Colonic mucosa (tissue), 4 donors: ENCODE data around the gene ATP2C2. TPM values are rescaled to one million over a fixed set of nuclear protein-coding genes. Genes with fewer than 3 reads are reported as not detected.

Source experiments
- DNase-seq: peaks from one replicate; pipeline ENCODE4 v3.0.0-alpha.2; 2020
- H3K27ac ChIP-seq: fragments of 200-600 bp; one replicate; pipeline ENCODE4 v1.8.0; 2021
- H3K27me3 ChIP-seq: fragments of 200-600 bp; one replicate; pipeline ENCODE4 v1.8.0; 2021
- H3K36me3 ChIP-seq: fragments of 200-600 bp; one replicate; pipeline ENCODE4 v1.8.0; 2021
- H3K4me1 ChIP-seq: fragments of 200-600 bp; one replicate; pipeline ENCODE4 v1.8.0; 2021; ENCODE audit warnings: mild to moderate bottlenecking
- H3K4me3 ChIP-seq: fragments of 200-600 bp; one replicate; pipeline ENCODE4 v1.8.0; 2021
- H3K9ac ChIP-seq, 2 donors: one replicate each; pipeline ENCODE4 v1.7.0; 2013; ENCODE audit warnings: control low read depth in 2 of 2, low read depth in 2 of 2, low read length in 2 of 2
- H3K9me3 ChIP-seq: fragments of 200-600 bp; one replicate; pipeline ENCODE4 v1.8.0; 2021
- CTCF ChIP-seq: fragments of 200-600 bp; IDR thresholded peaks from one replicate; pipeline ENCODE4 v1.8.0; 2022; ENCODE audit warnings: antibody characterized with exemption, mild to moderate bottlenecking
- intact Hi-C: fragments of 100-400 bp; cut with DNase I; formaldehyde crosslinking; loops from one replicate; pipeline ENCODE4 v1.14.1; 2022
- total RNA-seq, 2 donors: library from RNA; stranded (reverse); fragmentation: NEBNext Ultra II Directional in 1 of 2; extraction: Animal tissue kit (Norgen Biotek cat#: 25700) in 1 of 2; gene quantifications; one replicate each; pipeline ENCODE4 v1.2.1, GENCODE V29; 2021
- donor health status: healthy.
- donor health status: DM: no; HTN: no; CAD: no.
- donor health status: DM: no; HTN: no; CAD: no.

Gene ATP2C2
- total RNA-seq, 2 donors from 2014 or later = 126 to 220 TPM

- intact Hi-C loops = no loop called here
- no peaks in the 10 kb centered on the region for H3K4me1 ChIP-seq
- H3K36me3 ChIP-seq = peaks cover 7% of the 10 kb centered on the region
- H3K9ac ChIP-seq = no peak overlapping the region
- no peaks in the 10 kb centered on the region for H3K27me3 ChIP-seq
- H3K9me3 ChIP-seq = no peaks in the 10 kb centered on the region
- H3K4me3 ChIP-seq = no peak overlapping the region
- TF ChIP-seq CTCF = no peak
- DNase-seq = no peak
- no peak overlapping the region for H3K27ac ChIP-seq
Measured at GRCh38 chr16:84463221-84463620, 94.9 kb downstream of the ATP2C2 start.

GRCh38 chr16:84464116-84464515 lies 95.8 kb downstream of the ATP2C2 start:
- Histone ChIP-seq H3K4me1 (no peaks in the 10 kb centered on the region), H3K4me3 (no peak overlapping the region), H3K9ac (no peak overlapping the region), H3K27me3 (no peaks in the 10 kb centered on the region), H3K9me3 (no peaks in the 10 kb centered on the region), H3K27ac (no peak overlapping the region), H3K36me3 (peaks cover 7% of the 10 kb centered on the region)
- DNase-seq = no peak
- TF ChIP-seq CTCF = no peak
- intact Hi-C loops = no loop called here

GRCh38 chr16:84465154-84465553 lies 96.8 kb downstream of the ATP2C2 start:
- intact Hi-C loops = no loop called here
- no peak overlapping the region for H3K9ac ChIP-seq
- H3K4me3 ChIP-seq = no peak overlapping the region

GRCh38 chr16:84466692-84467091 lies 98.4 kb downstream of the ATP2C2 start:
- H3K4me1 ChIP-seq = no peaks in the 10 kb centered on the region
- no peak overlapping the region for H3K9ac ChIP-seq
- H3K4me3 ChIP-seq = no peak overlapping the region
- intact Hi-C loops = no loop called here
- H3K27ac ChIP-seq = no peak overlapping the region
- no peak for TF ChIP-seq CTCF
- no peaks in the 10 kb centered on the region for H3K9me3 ChIP-seq
- H3K36me3 ChIP-seq = peaks cover 7% of the 10 kb centered on the region
- H3K27me3 ChIP-seq = no peaks in the 10 kb centered on the region
- DNase-seq = no peak

More at GRCh38 chr16:84465154-84465553, 96.8 kb downstream of the ATP2C2 start:
- no peaks in the 10 kb centered on the region for H3K9me3 ChIP-seq
- TF ChIP-seq CTCF = no peak
- DNase-seq = no peak
- H3K36me3 ChIP-seq = peaks cover 7% of the 10 kb centered on the region
- H3K27ac ChIP-seq = no peak overlapping the region
- H3K27me3 ChIP-seq = no peaks in the 10 kb centered on the region
- no peaks in the 10 kb centered on the region for H3K4me1 ChIP-seq

GRCh38 chr16:84467256-84467655 lies 98.9 kb downstream of the ATP2C2 start:
- intact Hi-C loops = no loop called here
- H3K4me3 ChIP-seq = no peak overlapping the region

More at GRCh38 chr16:84467256-84467655, 98.9 kb downstream of the ATP2C2 start:
- H3K4me1 ChIP-seq = no peaks in the 10 kb centered on the region
- no peak for TF ChIP-seq CTCF
- H3K27me3 ChIP-seq = no peaks in the 10 kb centered on the region
- no peak overlapping the region for H3K9ac ChIP-seq
- DNase-seq = no peak
- H3K27ac ChIP-seq = no peak overlapping the region
- peaks cover 7% of the 10 kb centered on the region for H3K36me3 ChIP-seq
- H3K9me3 ChIP-seq = no peaks in the 10 kb centered on the region
